GM23338 (cell line): ENCODE results near the gene SLC35B1. TPM values are rescaled to one million over a fixed set of nuclear protein-coding genes. Genes with fewer than 3 reads are reported as not detected.

Experiments used
- ATAC-seq: fragments of 200-7000 bp; cut with Tn5 transposase; 3 replicates; pipeline ENCODE4 v1.9.1; 2020
- DNase-seq: peaks from one replicate; pipeline ENCODE4 v3.0.0-alpha.2; 2015; ENCODE audit warnings: low spot score
- H2AFZ ChIP-seq: fragments of 200-600 bp; sonication (generic); 2 replicates; pipeline ENCODE4 v1.8.0; 2016; ENCODE audit warnings: antibody characterized with exemption, mild to moderate bottlenecking, moderate library complexity
- H3F3A ChIP-seq: fragments of 200-600 bp; sonication (generic); replicated peaks from 2 replicates; pipeline ENCODE4 v1.8.0; 2017; ENCODE audit warnings: antibody characterized with exemption, mixed run types, low read depth
- H3K27ac ChIP-seq: fragments of 200-600 bp; sonication (generic); 2 replicates; pipeline ENCODE4 v1.6.1; 2016; ENCODE audit warnings: low read depth
- H3K27me3 ChIP-seq: fragments of 200-600 bp; sonication (generic); 2 replicates; pipeline ENCODE4 v1.8.0; 2016; ENCODE audit warnings: mild to moderate bottlenecking, mixed run types, moderate library complexity; ENCODE audit not compliant: insufficient read depth
- H3K36me3 ChIP-seq: fragments of 200-600 bp; sonication (generic); 2 replicates; pipeline ENCODE4 v1.8.0; 2016; ENCODE audit warnings: mild to moderate bottlenecking; ENCODE audit not compliant: insufficient read depth
- H3K4me1 ChIP-seq: fragments of 200-600 bp; sonication (generic); 2 replicates; pipeline ENCODE4 v1.8.0; 2016; ENCODE audit warnings: mild to moderate bottlenecking, moderate library complexity; ENCODE audit not compliant: insufficient read depth
- H3K4me2 ChIP-seq: fragments of 200-600 bp; sonication (generic); 2 replicates; pipeline ENCODE4 v1.7.1; 2017; ENCODE audit warnings: mixed run types
- H3K4me3 ChIP-seq: fragments of 200-600 bp; sonication (generic); 2 replicates; pipeline ENCODE4 v1.6.1; 2016; ENCODE audit warnings: mixed run types
- H3K79me2 ChIP-seq: fragments of 200-600 bp; sonication (generic); replicated peaks from 2 replicates; pipeline ENCODE4 v1.8.0; 2017; ENCODE audit warnings: mild to moderate bottlenecking; ENCODE audit not compliant: insufficient read depth
- H3K9me2 ChIP-seq: fragments of 200-600 bp; sonication (generic); 2 replicates; pipeline ENCODE4 v1.8.0; 2017; ENCODE audit not compliant: insufficient read depth
- H4K20me1 ChIP-seq: fragments of 200-600 bp; sonication (generic); replicated peaks from 2 replicates; pipeline ENCODE4 v1.8.0; 2017; ENCODE audit warnings: mild to moderate bottlenecking; ENCODE audit not compliant: insufficient read depth
- H3K27ac Mint-ChIP-seq: 2 replicates; pipeline ENCODE4 v1.8.0; 2020; ENCODE audit warnings: inconsistent platforms, mild to moderate bottlenecking, moderate library complexity, mixed read lengths
- H3K27me3 Mint-ChIP-seq: 3 replicates; pipeline ENCODE4 v1.8.0; 2022; ENCODE audit warnings: low read depth, mild to moderate bottlenecking, moderate library complexity, mixed read lengths, inconsistent platforms; ENCODE audit not compliant: insufficient read depth, poor library complexity
- H3K36me3 Mint-ChIP-seq: 3 replicates; pipeline ENCODE4 v1.8.0; 2021; ENCODE audit warnings: low read depth, mild to moderate bottlenecking, inconsistent platforms, moderate library complexity, mixed read lengths
- H3K4me1 Mint-ChIP-seq: 3 replicates; pipeline ENCODE4 v1.8.0; 2020; ENCODE audit warnings: mild to moderate bottlenecking, inconsistent platforms, mixed read lengths
- H3K4me3 Mint-ChIP-seq: 3 replicates; pipeline ENCODE4 v1.8.0; 2021; ENCODE audit warnings: moderate library complexity, mild to moderate bottlenecking, inconsistent platforms, mixed read lengths
- H3K9me3 Mint-ChIP-seq: 3 replicates; pipeline ENCODE4 v1.8.0; 2020; ENCODE audit warnings: moderate library complexity, mild to moderate bottlenecking, inconsistent platforms, mixed read lengths
- EZH2 ChIP-seq: fragments of 200-600 bp; sonication (generic); IDR thresholded peaks from one replicate; pipeline ENCODE4 v1.8.0; 2017; ENCODE audit warnings: antibody characterized with exemption, mild to moderate bottlenecking, low read depth; ENCODE audit not compliant: unreplicated experiment
- JUNB ChIP-seq: IDR thresholded peaks from one replicate; pipeline ENCODE4 v1.6.1; 2016; ENCODE audit warnings: antibody characterized with exemption; ENCODE audit not compliant: unreplicated experiment
- NANOG ChIP-seq: IDR thresholded peaks from 2 replicates; pipeline ENCODE4 v1.6.1; 2016; ENCODE audit warnings: antibody characterized with exemption, borderline replicate concordance
- POLR2AphosphoS5 ChIP-seq: IDR thresholded peaks from 2 replicates; pipeline ENCODE4 v1.6.1; 2016; ENCODE audit warnings: antibody characterized with exemption, low read depth
- STAT1 ChIP-seq: IDR thresholded peaks from one replicate; pipeline ENCODE4 v1.6.1; 2016; ENCODE audit warnings: antibody characterized with exemption; ENCODE audit not compliant: unreplicated experiment
- ZNF114 ChIP-seq: fragments of 250-450 bp; sonication (Bioruptor Pico); IDR thresholded peaks from 2 replicates; pipeline ENCODE4 v1.5.0; 2020; ENCODE audit warnings: mild to moderate bottlenecking, moderate library complexity
- ZNF462 ChIP-seq: fragments of 250-450 bp; sonication (Bioruptor Pico); IDR thresholded peaks from 2 replicates; pipeline ENCODE4 v1.5.0; 2020; ENCODE audit warnings: mild to moderate bottlenecking, moderate library complexity
- polyA plus RNA-seq: library from polyadenylated mRNA; unstranded; fragments of >200 nt; fragmentation: Nextera tagmentation; extraction: Ambion mirVana; gene quantifications from 2 replicates; pipeline ENCODE4 v1.2.1, GENCODE V29; 2016
- total RNA-seq: library from RNA; depleted of rRNA; stranded (reverse); fragments of >200 nt; shearing (Covaris generic); gene quantifications from 2 replicates; pipeline ENCODE4 v1.2.3, GENCODE V29; 2014
- TF ChIP-seq, protein P1 (sequence below): IDR thresholded peaks from one replicate; pipeline ENCODE4 v1.6.1; 2018; ENCODE audit warnings: antibody characterized with exemption; ENCODE audit not compliant: unreplicated experiment

Gene SLC35B1
- total and polyA plus RNA-seq, 2 experiments from 2014 or later: 56.7 to 58.9 TPM

GRCh38 chr17:49717371-49717861, 9.7 kb upstream of the SLC35B1 start (continued):
- TF ChIP-seq ZNF462 (CRISPR knock-in tag): no peak

DNA sequence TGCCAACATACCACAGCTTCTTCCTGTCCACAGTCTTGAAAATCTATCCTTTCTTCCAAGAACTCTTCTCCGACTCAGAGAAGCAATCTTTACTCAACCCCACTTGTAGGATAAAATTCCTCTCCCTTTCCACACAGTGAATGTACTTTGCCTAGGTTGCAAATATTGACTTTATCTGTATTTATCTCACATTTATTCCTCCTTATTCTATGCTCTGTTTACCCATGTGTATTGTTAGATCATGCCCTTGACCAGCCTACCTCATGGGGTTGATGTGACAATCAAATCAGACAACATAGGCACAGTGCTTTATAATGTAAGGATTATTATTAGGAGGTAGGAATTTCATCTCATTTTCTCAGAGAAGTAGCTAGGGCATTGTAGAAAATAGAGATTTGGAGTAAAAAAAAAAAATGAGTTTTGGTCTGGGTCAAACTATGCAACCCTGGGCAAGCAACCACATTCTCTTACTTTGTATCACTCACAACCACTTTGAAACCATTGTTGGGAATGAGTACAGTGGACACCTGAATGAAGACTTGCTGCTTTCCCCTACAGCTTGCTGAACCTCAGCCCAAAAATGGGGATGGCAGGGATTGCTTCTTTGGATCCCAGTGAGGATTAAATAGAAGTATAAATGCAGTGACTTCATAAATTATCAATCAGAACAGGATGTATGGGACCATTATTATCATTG, 9.1 kb upstream of the SLC35B1 start:
- Mint-ChIP-seq H3K36me3 (peaks cover 75% of the 10 kb centered on the region), H3K4me3 (no peak overlapping the region), H3K4me1 (no peaks in the 10 kb centered on the region), H3K27me3 (peaks cover 3% of the 10 kb centered on the region), H3K9me3 (no peaks in the 10 kb centered on the region), H3K27ac (no peak overlapping the region)
- Histone ChIP-seq H3K79me2 (no peaks in the 10 kb centered on the region), H3K4me2 (no peak overlapping the region), H3K27ac (no peak overlapping the region), H3K9me2 (no peaks in the 10 kb centered on the region), H3F3A (no peaks in the 10 kb centered on the region), H3K4me1 (no peaks in the 10 kb centered on the region), H3K4me3 (no peak overlapping the region), H3K27me3 (no peaks in the 10 kb centered on the region), H3K36me3 (peaks cover 28% of the 10 kb centered on the region), H4K20me1 (0 out of 2 replicates have a peak, but pooled peaks cover 3% of the 10 kb centered on the region), H2AFZ (no peak overlapping the region)
- ATAC-seq (no peak), DNase-seq (no peak)
- no peak for TF ChIP-seq JUNB
- TF ChIP-seq ZNF114: no peak
- no peak for TF ChIP-seq STAT1
- no peak for TF ChIP-seq POLR2AphosphoS5
- TF ChIP-seq, protein P1, sequence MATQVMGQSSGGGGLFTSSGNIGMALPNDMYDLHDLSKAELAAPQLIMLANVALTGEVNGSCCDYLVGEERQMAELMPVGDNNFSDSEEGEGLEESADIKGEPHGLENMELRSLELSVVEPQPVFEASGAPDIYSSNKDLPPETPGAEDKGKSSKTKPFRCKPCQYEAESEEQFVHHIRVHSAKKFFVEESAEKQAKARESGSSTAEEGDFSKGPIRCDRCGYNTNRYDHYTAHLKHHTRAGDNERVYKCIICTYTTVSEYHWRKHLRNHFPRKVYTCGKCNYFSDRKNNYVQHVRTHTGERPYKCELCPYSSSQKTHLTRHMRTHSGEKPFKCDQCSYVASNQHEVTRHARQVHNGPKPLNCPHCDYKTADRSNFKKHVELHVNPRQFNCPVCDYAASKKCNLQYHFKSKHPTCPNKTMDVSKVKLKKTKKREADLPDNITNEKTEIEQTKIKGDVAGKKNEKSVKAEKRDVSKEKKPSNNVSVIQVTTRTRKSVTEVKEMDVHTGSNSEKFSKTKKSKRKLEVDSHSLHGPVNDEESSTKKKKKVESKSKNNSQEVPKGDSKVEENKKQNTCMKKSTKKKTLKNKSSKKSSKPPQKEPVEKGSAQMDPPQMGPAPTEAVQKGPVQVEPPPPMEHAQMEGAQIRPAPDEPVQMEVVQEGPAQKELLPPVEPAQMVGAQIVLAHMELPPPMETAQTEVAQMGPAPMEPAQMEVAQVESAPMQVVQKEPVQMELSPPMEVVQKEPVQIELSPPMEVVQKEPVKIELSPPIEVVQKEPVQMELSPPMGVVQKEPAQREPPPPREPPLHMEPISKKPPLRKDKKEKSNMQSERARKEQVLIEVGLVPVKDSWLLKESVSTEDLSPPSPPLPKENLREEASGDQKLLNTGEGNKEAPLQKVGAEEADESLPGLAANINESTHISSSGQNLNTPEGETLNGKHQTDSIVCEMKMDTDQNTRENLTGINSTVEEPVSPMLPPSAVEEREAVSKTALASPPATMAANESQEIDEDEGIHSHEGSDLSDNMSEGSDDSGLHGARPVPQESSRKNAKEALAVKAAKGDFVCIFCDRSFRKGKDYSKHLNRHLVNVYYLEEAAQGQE: no peak
- no peak for TF ChIP-seq NANOG
- TF ChIP-seq EZH2: no peak
